ENCODE data around the gene ADRA1B.

Gene ADRA1B

GRCh38 chr5:159911349-159911748, 4.9 kb upstream of the ADRA1B start:
- DNase-seq (ENCODE audit: low read depth, low spot score), result no peak
- Histone ChIP-seq H3K36me3 (ENCODE audit: insufficient read depth, low read length) (no peaks in the 10 kb centered on the region), H3K4me3 (no peak overlapping the region), H3K9ac (ENCODE audit: insufficient read length) (no peak overlapping the region), H3K27ac (no peak overlapping the region), H3K9me3 (ENCODE audit: low read depth, low read length) (no peaks in the 10 kb centered on the region)
- TF ChIP-seq FOXP2 (optimal IDR thresholded peaks at IDR 0.05; ENCODE audit: control extremely low read depth, extremely low read length, insufficient read depth) (no peak), POLR2AphosphoS5 (IDR thresholded peaks at IDR 0.05; ENCODE audit: borderline replicate concordance, low read depth, low read length) (no peak), EZH2 (IDR thresholded peaks at IDR 0.05) (no peak)

- Histone ChIP-seq H3K36me3 (ENCODE audit: insufficient read depth, low read length) (no peaks in the 10 kb centered on the region), H3K9me3 (ENCODE audit: low read depth, low read length) (no peaks in the 10 kb centered on the region), H3K9ac (ENCODE audit: insufficient read length) (no peak overlapping the region), H3K27ac (no peak overlapping the region), H3K4me3 (no peak overlapping the region)
- no peak for DNase-seq (ENCODE audit: low read depth, low spot score)
- TF ChIP-seq FOXP2 (optimal IDR thresholded peaks at IDR 0.05; ENCODE audit: control extremely low read depth, extremely low read length, insufficient read depth) (no peak), POLR2AphosphoS5 (IDR thresholded peaks at IDR 0.05; ENCODE audit: borderline replicate concordance, low read depth, low read length) (no peak), EZH2 (IDR thresholded peaks at IDR 0.05) (no peak)
These were observed 4.1 kb upstream of the ADRA1B start for GRCh38 chr5:159912033-159912800.

- Histone ChIP-seq H3K36me3 (ENCODE audit: insufficient read depth, low read length) (no peaks in the 10 kb centered on the region), H3K4me3 (no peak overlapping the region), H3K27ac (no peak overlapping the region), H3K9ac (ENCODE audit: insufficient read length) (no peak overlapping the region), H3K9me3 (ENCODE audit: low read depth, low read length) (no peaks in the 10 kb centered on the region)
- no peak for DNase-seq (ENCODE audit: low read depth, low spot score)
- TF ChIP-seq EZH2 (IDR thresholded peaks at IDR 0.05) (no peak), FOXP2 (optimal IDR thresholded peaks at IDR 0.05; ENCODE audit: control extremely low read depth, extremely low read length, insufficient read depth) (no peak), POLR2AphosphoS5 (IDR thresholded peaks at IDR 0.05; ENCODE audit: borderline replicate concordance, low read depth, low read length) (no peak)
These were observed 3.2 kb upstream of the ADRA1B start for GRCh38 chr5:159913048-159913447.

- no peak overlapping the region for H3K4me3 ChIP-seq
- no peak for TF ChIP-seq POLR2AphosphoS5 (IDR thresholded peaks at IDR 0.05; ENCODE audit: borderline replicate concordance, low read depth, low read length)
- no peak for TF ChIP-seq EZH2 (IDR thresholded peaks at IDR 0.05)
- TF ChIP-seq FOXP2 (optimal IDR thresholded peaks at IDR 0.05; ENCODE audit: control extremely low read depth, extremely low read length, insufficient read depth), result no peak
- no peaks in the 10 kb centered on the region for H3K36me3 ChIP-seq (ENCODE audit: insufficient read depth, low read length)
- no peak overlapping the region for H3K9ac ChIP-seq (ENCODE audit: insufficient read length)
- no peaks in the 10 kb centered on the region for H3K9me3 ChIP-seq (ENCODE audit: low read depth, low read length)
- H3K27ac ChIP-seq, result no peak overlapping the region
- no peak for DNase-seq (ENCODE audit: low read depth, low spot score)
These were observed 2.8 kb upstream of the ADRA1B start for GRCh38 chr5:159913501-159913900.

GRCh38 chr5:159916841-159917761, 819 bp downstream of the ADRA1B start:
- no peaks in the 10 kb centered on the region for H3K9me3 ChIP-seq (ENCODE audit: low read depth, low read length)
- no peaks in the 10 kb centered on the region for H3K36me3 ChIP-seq (ENCODE audit: insufficient read depth, low read length)
- H3K9ac ChIP-seq (ENCODE audit: insufficient read length), result no peak overlapping the region
- DNase-seq (ENCODE audit: low read depth, low spot score), result no peak
- TF ChIP-seq FOXP2 (optimal IDR thresholded peaks at IDR 0.05; ENCODE audit: control extremely low read depth, extremely low read length, insufficient read depth) (no peak), POLR2AphosphoS5 (IDR thresholded peaks at IDR 0.05; ENCODE audit: borderline replicate concordance, low read depth, low read length) (no peak), EZH2 (IDR thresholded peaks at IDR 0.05) (no peak)
- no peak overlapping the region for H3K27ac ChIP-seq
- H3K4me3 ChIP-seq, result no peak overlapping the region

- H3K9me3 ChIP-seq (ENCODE audit: low read depth, low read length), result no peaks in the 10 kb centered on the region
- no peak overlapping the region for H3K4me3 ChIP-seq
- peak; percentile 57 for TF ChIP-seq EZH2 (IDR thresholded peaks at IDR 0.05)
- TF ChIP-seq FOXP2 (optimal IDR thresholded peaks at IDR 0.05; ENCODE audit: control extremely low read depth, extremely low read length, insufficient read depth), result no peak
- no peak overlapping the region for H3K27ac ChIP-seq
- H3K36me3 ChIP-seq (ENCODE audit: insufficient read depth, low read length), result no peaks in the 10 kb centered on the region
- H3K9ac ChIP-seq (ENCODE audit: insufficient read length), result no peak overlapping the region
- no peak for DNase-seq (ENCODE audit: low read depth, low spot score)
These were observed 1.7 kb downstream of the ADRA1B start for GRCh38 chr5:159917994-159918393.

GRCh38 chr5:159921721-159922120, 5.4 kb downstream of the ADRA1B start:
- no peak for DNase-seq (ENCODE audit: low read depth, low spot score)
- Histone ChIP-seq H3K9me3 (ENCODE audit: low read depth, low read length) (no peaks in the 10 kb centered on the region), H3K4me3 (no peak overlapping the region), H3K36me3 (ENCODE audit: insufficient read depth, low read length) (no peaks in the 10 kb centered on the region), H3K27ac (no peak overlapping the region), H3K9ac (ENCODE audit: insufficient read length) (no peak overlapping the region)
- TF ChIP-seq FOXP2 (optimal IDR thresholded peaks at IDR 0.05; ENCODE audit: control extremely low read depth, extremely low read length, insufficient read depth) (no peak), EZH2 (IDR thresholded peaks at IDR 0.05) (no peak)

GRCh38 chr5:159923008-159923407, 6.7 kb downstream of the ADRA1B start:
- no peaks in the 10 kb centered on the region for H3K36me3 ChIP-seq (ENCODE audit: insufficient read depth, low read length)
- H3K4me3 ChIP-seq, result no peak overlapping the region
- H3K9me3 ChIP-seq (ENCODE audit: low read depth, low read length), result no peaks in the 10 kb centered on the region
- H3K27ac ChIP-seq, result no peak overlapping the region
- no peak overlapping the region for H3K9ac ChIP-seq (ENCODE audit: insufficient read length)
- no peak for TF ChIP-seq EZH2 (IDR thresholded peaks at IDR 0.05)
- no peak for TF ChIP-seq POLR2AphosphoS5 (IDR thresholded peaks at IDR 0.05; ENCODE audit: borderline replicate concordance, low read depth, low read length)
- TF ChIP-seq FOXP2 (optimal IDR thresholded peaks at IDR 0.05; ENCODE audit: control extremely low read depth, extremely low read length, insufficient read depth), result no peak
- no peak for DNase-seq (ENCODE audit: low read depth, low spot score)
